Measurements from ENCODE around the gene FOXRED2.
"Not testable (repeated sequence)": the region's sequence is repeated elsewhere in the genome, so short reads cannot be mapped to it uniquely, and the experiment has no call there.

FOXRED2 gene

GRCh38 chr22:36470162-36470993 is 36.5 kb downstream of the FOXRED2 start:
- DNase-seq (ENCODE audit: low read depth in 2 of 2): peak; percentile 59 to 78

DNA sequence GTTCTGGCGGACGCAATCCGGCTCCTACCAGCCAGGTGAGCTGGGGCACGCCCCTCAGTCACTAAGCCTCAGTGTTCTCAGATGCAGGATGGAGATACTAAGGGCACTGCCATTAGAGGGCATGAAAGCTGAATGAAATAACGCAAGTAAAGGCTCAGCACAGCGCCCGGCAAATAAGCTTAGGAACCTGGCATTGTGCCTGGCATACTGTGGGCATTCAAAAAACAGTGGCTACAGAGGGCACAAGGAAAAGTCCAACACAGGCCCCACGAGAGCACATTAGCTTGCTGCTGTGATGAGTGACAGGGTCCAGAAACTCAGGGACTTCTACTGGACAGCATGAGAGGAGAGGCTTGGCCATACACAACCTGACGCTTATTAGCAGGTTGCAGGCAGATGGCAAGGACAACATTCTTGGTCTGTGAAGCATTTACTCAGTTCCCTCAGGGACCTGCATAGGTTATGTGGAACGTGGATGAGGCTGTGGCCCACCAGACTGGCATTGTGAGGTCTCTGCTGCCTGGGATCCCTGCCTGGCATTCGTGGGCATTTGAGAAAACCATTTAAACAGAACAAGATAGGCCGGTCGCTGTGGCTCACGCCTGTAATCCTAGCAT is 37.6 kb downstream of the FOXRED2 start:
- no peak for DNase-seq (ENCODE audit: low read depth in 2 of 2)

DNA sequence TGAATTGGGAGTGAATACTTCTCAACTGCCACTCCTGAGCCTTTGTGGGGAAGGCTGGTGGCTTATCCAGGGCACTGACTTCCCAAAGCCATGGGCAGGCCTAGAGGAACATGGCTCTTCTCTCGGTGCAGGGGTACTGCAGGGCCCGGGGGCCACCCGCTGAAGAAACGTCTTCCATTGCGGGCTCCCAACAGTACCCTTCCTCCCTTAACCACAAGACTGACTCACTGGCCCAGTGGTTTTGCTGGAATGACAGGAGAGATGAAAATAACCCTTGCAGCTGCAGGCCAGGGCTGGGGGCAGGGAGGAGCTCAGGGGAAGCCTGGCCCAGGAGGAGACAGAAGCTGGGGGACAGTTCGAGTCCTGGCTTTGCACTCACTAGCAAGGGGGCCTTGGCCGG is 38.9 kb downstream of the FOXRED2 start:
- DNase-seq (ENCODE audit: low read depth in 2 of 2): no peak

GRCh38 chr22:36467042-36467810 is 39.6 kb downstream of the FOXRED2 start:
- no peak for DNase-seq (ENCODE audit: low read depth in 2 of 2)

GRCh38 chr22:36466258-36466657 is 40.6 kb downstream of the FOXRED2 start:
- DNase-seq (ENCODE audit: low read depth in 2 of 2): no peak

- no peak for DNase-seq (ENCODE audit: low read depth in 2 of 2)
Measured at GRCh38 chr22:36465232-36466021, 41.4 kb downstream of the FOXRED2 start.

DNA sequence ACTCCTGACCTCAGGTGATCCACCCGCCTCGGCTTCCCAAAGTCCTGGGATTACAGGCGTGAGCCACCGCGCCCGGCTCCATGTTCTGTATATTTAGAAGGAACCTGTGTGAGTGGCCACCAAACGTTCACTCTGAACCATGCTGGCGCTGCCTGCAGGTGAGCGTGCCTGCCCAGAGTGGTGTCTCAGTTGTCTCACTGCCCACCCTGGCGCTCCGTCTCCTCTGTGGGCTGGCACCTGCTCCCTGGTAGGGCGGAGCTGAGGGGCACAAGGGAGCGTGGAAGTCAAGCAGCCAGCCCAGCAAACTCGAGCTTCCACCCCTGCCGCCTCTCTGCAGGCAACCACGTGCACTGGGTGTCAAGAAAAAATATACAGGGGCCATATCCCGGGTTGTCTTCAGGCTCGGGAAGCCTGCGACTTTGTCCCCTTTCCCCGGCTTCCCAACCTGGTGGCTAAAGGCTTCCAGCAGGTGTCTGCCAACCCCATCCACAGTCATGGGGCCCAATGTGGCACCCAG is 42.1 kb downstream of the FOXRED2 start:
- DNase-seq (ENCODE audit: low read depth in 2 of 2): no peak

GRCh38 chr22:36463783-36464184 is 43.1 kb downstream of the FOXRED2 start:
- DNase-seq (ENCODE audit: low read depth in 2 of 2): no peak

- DNase-seq (ENCODE audit: low read depth in 2 of 2): no peak
Measured at GRCh38 chr22:36461665-36462649, 44.9 kb downstream of the FOXRED2 start.

GRCh38 chr22:36460202-36460601 is 46.6 kb downstream of the FOXRED2 start:
- no peak for DNase-seq (ENCODE audit: low read depth in 2 of 2)

DNA sequence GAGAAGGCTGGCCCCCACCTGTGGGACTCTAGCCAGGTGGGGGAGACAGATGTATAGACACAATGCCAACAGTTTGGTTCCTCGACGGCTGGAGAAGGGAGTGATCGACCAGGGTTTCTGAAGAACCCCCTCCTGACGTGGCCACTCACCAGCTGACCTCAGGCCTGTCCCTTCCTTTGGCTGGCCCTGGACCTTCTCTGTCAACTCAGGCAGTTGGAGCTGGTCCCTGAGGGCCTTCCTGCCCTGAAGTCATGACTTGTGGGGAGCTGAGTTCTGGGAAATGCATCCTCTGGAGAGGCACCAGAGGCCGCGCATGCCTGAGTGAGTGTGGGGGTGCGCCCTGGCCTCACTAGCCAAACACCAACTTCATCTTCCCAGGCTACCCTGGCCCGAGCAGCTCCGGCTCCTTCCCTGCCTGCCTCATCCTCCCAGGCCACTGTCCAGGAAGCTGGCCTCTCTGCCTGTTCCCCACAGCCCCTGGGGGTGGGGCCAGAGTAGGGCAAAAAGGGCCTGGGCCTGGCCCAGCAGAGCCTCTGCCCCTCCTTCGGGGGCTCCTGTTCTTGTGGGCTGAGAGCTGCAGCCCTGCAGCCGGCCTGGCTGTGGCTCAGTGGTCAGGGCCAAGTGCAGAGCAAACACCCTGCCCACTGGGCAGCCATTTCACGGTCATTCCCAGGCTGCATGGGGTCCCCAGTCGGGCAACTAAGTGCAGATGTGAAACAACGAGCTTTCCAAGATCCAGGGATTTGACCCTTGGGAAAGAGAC is 49.0 kb downstream of the FOXRED2 start:
- no peak for DNase-seq (ENCODE audit: low read depth in 2 of 2)

- no peak for DNase-seq (ENCODE audit: low read depth in 2 of 2)
Measured at GRCh38 chr22:36456464-36456845, 50.4 kb downstream of the FOXRED2 start.

DNA sequence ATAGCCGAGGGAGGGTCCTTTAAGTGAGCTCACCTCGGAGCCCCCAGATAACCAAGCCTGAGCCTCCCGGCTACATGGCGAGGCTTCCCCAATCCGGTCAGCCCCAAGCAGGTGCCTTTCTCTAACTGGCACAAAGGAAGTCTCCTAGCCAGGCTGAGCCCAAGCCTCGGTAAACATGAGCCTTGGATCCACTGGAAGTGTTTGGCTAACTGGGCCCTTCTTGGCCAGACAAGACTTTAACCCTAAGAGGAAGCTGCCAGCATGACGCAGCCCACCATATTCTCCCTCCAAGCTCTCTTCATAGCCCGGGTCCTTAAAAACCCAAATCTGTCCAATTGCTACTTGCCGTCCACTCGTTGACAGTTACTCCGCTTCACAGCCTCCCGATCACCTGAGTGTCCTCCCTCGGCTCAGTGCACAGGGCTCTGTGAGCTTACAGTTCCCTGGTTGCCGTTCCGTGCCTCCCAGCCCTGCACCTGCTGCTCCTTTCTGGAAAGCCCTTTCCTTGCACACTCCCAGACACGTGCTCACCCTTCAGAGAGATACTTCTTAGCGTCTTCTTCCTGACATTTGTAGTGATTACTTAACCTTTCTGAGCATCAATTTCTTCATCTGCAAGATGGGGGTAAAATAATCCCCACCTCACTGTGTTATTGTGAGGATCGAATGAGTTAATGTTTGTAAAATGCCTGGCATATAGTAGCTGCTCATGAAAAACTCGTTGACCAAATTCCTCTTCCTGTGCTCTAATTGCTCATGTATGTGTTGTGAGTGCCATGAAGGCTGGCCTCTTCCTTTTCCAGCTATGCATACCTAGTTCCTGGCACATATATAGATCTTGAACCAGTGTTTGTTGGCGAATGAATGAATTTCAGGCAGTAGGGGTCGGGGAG is 51.0 kb downstream of the FOXRED2 start:
- no peak for DNase-seq (ENCODE audit: low read depth in 2 of 2)

DNA sequence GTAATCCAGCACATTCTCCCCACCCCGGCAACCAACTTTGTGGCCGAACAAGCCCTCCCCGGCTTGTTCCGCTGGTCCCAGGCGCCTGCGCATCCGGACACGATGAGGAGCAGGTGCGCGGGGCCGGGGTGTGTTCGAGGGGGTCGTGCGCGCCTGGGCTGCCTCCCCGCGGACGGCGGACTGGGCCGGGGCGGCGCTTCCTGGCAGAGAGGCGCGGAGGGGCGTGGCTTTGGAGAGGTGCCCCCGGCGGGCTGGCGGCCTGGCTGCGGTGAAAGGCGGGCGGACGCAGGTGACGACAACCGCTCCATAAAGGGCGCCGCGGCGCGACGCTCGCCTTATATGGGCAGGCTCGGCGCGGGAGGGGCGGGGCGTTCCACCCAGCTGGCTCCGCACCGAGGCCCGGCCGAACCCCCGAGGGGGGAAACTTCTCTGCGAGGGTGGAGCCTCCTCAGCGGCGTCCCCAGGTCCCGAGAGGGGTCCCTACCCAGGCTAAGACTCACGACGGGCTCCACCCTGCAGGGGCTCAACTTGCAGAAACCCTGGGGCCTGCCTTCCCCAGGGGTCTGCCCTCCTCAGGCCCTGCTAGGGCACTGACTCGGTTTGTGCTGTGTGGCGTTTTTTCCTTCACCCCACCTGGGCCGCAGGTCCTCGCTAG is 51.8 kb downstream of the FOXRED2 start:
- DNase-seq (ENCODE audit: low read depth in 2 of 2): peak; percentile 91 to 96

- no peak for DNase-seq (ENCODE audit: low read depth in 2 of 2)
Measured at GRCh38 chr22:36453855-36454378, 52.9 kb downstream of the FOXRED2 start.

DNA sequence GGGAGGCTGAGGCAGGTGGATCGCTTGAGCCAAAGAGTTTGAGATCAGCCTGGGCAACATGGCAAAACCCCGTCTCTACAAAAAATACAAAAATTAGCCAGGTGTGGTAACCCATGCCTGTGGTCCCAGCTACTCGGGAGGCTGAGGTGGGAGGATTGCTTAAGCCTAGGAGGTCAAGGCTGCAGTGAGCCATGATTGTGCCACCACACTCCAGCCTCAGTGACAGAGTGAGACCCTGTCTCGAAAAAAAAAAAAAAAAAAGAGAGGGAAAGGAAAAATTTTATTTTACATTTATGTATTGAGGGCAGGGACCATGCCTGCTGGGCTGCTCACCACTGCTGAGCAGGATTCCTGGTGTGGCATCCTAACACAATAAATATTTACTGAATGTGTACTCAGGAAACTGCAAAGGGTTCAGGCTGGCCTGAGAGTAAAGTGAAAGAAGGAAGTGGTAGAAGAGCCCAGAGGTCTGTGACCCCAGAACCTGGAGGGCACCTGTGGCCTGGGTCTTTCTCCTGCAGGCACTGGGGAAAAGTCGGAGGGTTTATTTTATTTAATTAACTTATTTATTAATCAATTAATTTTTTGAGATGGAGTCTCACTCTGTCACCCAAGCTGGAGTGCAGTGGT is 53.7 kb downstream of the FOXRED2 start:
- not testable (repeated sequence) for DNase-seq (ENCODE audit: low read depth in 2 of 2)

- peak in 1 of 2 donors; percentile 25 for DNase-seq (ENCODE audit: low read depth in 2 of 2)
Measured at GRCh38 chr22:36452250-36452977, 54.4 kb downstream of the FOXRED2 start.

Data from stimulated activated CD4-positive, alpha-beta T cell treated with anti-CD3 and anti-CD28 coated beads, Interleukin-1b, Interleukin-23, amount 100 ng/mL, for 4 hours (primary cell).